K562 (cell line): ENCODE results near the gene SH2D1A.

ENCODE experiments used
- FOXP1 ChIP-seq: sonication (generic); formaldehyde crosslinking; IDR thresholded peaks from 2 replicates; pipeline ENCODE4 v1.8.0; 2022; ENCODE audit warnings: mild to moderate bottlenecking, missing genetic modification reagents
- TGIF2 ChIP-seq: sonication (generic); formaldehyde crosslinking; IDR thresholded peaks from 2 replicates; pipeline ENCODE4 v1.8.1; 2022; ENCODE audit warnings: mild to moderate bottlenecking, missing genetic modification reagents, moderate library complexity

- TF ChIP-seq TGIF2 (no peak), FOXP1 (CRISPR knock-in tag) (no peak)
These were observed 13.6 kb upstream of the SH2D1A start, which contains the start of gene TEX13D for GRCh38 chrX:124332481-124333424.
